B cell (primary cell): Measurements from ENCODE around the gene STIMATE. TPM values are rescaled to one million over a fixed set of nuclear protein-coding genes. Genes with fewer than 3 reads are reported as not detected.

Source experiments
- ATAC-seq: fragments of 200-7000 bp; cut with Tn5 transposase; one replicate; pipeline ENCODE4 v1.10.0; 2021; ENCODE audit warnings: low read depth, mild to moderate bottlenecking, moderate number of reproducible peaks, moderate library complexity
- CTCF ChIA-PET: fragments of 350-600 bp; sonication (Branson Sonifier 250); formaldehyde crosslinking; loops from one replicate; lab custom pipeline; 2021; ENCODE audit warnings: antibody characterized with exemption, inconsistent platforms; lab: Charles Lee
- POLR2A ChIA-PET: fragments of 350-600 bp; sonication (Branson Sonifier 250); formaldehyde crosslinking; loops from one replicate; lab custom pipeline; 2021; ENCODE audit warnings: antibody characterized with exemption; lab: Charles Lee
- DNase-seq: peaks from one replicate; pipeline ENCODE4 v3.0.0; 2013
- H2AFZ ChIP-seq: 2 replicates; pipeline ENCODE4 v1.6.1; 2012; ENCODE audit warnings: mild to moderate bottlenecking, low read depth, low read length; ENCODE audit not compliant: insufficient read depth, poor library complexity, severe bottlenecking
- H3K27ac ChIP-seq, 2 donors: 1 replicate in 1 of 2; 2 replicates in 1 of 2; pipeline ENCODE4 v1.5.1; 2012 to 2013; ENCODE audit warnings: low read length in 2 of 2, mild to moderate bottlenecking in 2 of 2, moderate library complexity in 1 of 2
- H3K27me3 ChIP-seq, 4 experiments: fragments of 200-600 bp in 1 of 4; sonication (generic) in 1 of 4; replicated peaks in 1 of 4; 1 replicate in 2 of 4; 2 replicates in 2 of 4; pipeline versions ENCODE4 v1.6.1 to v1.7.0; 2013 to 2016; ENCODE audit warnings: low read length in 3 of 4, mild to moderate bottlenecking in 2 of 4, mixed read lengths in 1 of 4, moderate library complexity in 1 of 4; ENCODE audit not compliant: insufficient read depth in 4 of 4, control insufficient read depth in 3 of 4; ENCODE audit errors: control extremely low read depth in 1 of 4
- H3K36me3 ChIP-seq, 2 experiments: replicated peaks in 1 of 2; 1 replicate in 1 of 2; 2 replicates in 1 of 2; pipeline versions ENCODE4 v1.6.1 to v1.7.1; 2013; ENCODE audit warnings: low read length in 1 of 2; ENCODE audit not compliant: insufficient read depth in 2 of 2, control insufficient read depth in 1 of 2; ENCODE audit errors: control extremely low read depth in 1 of 2, extremely low read depth in 1 of 2
- H3K4me1 ChIP-seq, 2 donors: fragments of 200-600 bp in 1 of 2; sonication (generic) in 1 of 2; 1 replicate in 1 of 2; 2 replicates in 1 of 2; pipeline versions ENCODE4 v1.5.1 to v1.6.1; 2013 to 2017; ENCODE audit warnings: low read length in 2 of 2; ENCODE audit not compliant: control insufficient read depth in 2 of 2, insufficient read depth in 2 of 2
- H3K4me2 ChIP-seq: replicated peaks from 2 replicates; pipeline ENCODE3; 2012; ENCODE audit warnings: mild to moderate bottlenecking, low read depth, low read length; ENCODE audit not compliant: poor library complexity, severe bottlenecking
- H3K4me3 ChIP-seq, 5 experiments: fragments of 200-600 bp in 1 of 5; sonication (generic) in 1 of 5; 1 replicate in 3 of 5; 2 replicates in 2 of 5; pipeline versions ENCODE4 v1.5.1 to v1.7.0; 2011 to 2016; ENCODE audit warnings: low read length in 4 of 5, mild to moderate bottlenecking in 4 of 5, low read depth in 2 of 5, control low read depth in 1 of 5, moderate library complexity in 1 of 5; ENCODE audit not compliant: insufficient read depth in 1 of 5; ENCODE audit errors: control extremely low read depth in 1 of 5, extremely low read depth in 1 of 5
- H3K79me2 ChIP-seq: fragments of 200-600 bp; sonication (generic); one replicate; pipeline ENCODE4 v1.6.0; 2016; ENCODE audit warnings: low read length; ENCODE audit not compliant: control insufficient read depth, insufficient read depth
- H3K9ac ChIP-seq: fragments of 200-600 bp; sonication (generic); 2 replicates; pipeline ENCODE4 v1.6.1; 2017; ENCODE audit warnings: mild to moderate bottlenecking, low read length, moderate library complexity
- H3K9me3 ChIP-seq, 3 donors: one replicate each; pipeline versions ENCODE4 v1.6.1 to v1.7.1; 2013; ENCODE audit warnings: low read length in 2 of 3; ENCODE audit not compliant: control insufficient read depth in 2 of 3, insufficient read depth in 1 of 3; ENCODE audit errors: control extremely low read depth in 1 of 3
- H4K20me1 ChIP-seq: 2 replicates; pipeline ENCODE4 v1.6.0; 2012; ENCODE audit warnings: mild to moderate bottlenecking, low read length; ENCODE audit not compliant: insufficient read depth, control insufficient read depth, poor library complexity, severe bottlenecking
- H3K27ac Mint-ChIP-seq: one replicate; pipeline ENCODE4 v1.8.0; 2021; ENCODE audit warnings: mixed read lengths
- H3K27me3 Mint-ChIP-seq: one replicate; pipeline ENCODE4 v1.8.0; 2021; ENCODE audit warnings: mixed read lengths
- H3K4me1 Mint-ChIP-seq: one replicate; pipeline ENCODE4 v1.8.0; 2021; ENCODE audit warnings: mixed read lengths
- H3K4me3 Mint-ChIP-seq: one replicate; pipeline ENCODE4 v1.8.0; 2021; ENCODE audit warnings: mixed read lengths
- H3K9me3 Mint-ChIP-seq: one replicate; pipeline ENCODE4 v1.8.0; 2022; ENCODE audit warnings: mixed read lengths; ENCODE audit not compliant: insufficient read depth
- CTCF ChIP-seq: fragments of 200-600 bp; IDR thresholded peaks from one replicate; pipeline ENCODE4 v1.8.0; 2022; ENCODE audit warnings: antibody characterized with exemption, mild to moderate bottlenecking
- EZH2 ChIP-seq: IDR thresholded peaks from 2 replicates; pipeline ENCODE4 v1.6.1; 2012; ENCODE audit warnings: borderline replicate concordance, low read depth, mild to moderate bottlenecking, moderate library complexity, low read length; ENCODE audit not compliant: insufficient read depth, poor library complexity, severe bottlenecking
- WGBS: methylation state at CpG from one replicate; pipeline ENCODE4 v1.1.5; 2013; ENCODE audit warnings: missing lambda C conversion rate; ENCODE audit not compliant: insufficient coverage; 5-methylcytosine and 5-hydroxymethylcytosine counted together
- intact Hi-C: fragments of 100-400 bp; cut with micrococcal nuclease; formaldehyde crosslinking; loops from one replicate; pipeline ENCODE4 v1.10.0; 2022
- polyA plus RNA-seq: library from polyadenylated mRNA; depleted of rRNA; stranded (reverse); fragments of >200 nt; gene quantifications from 2 replicates; pipeline ENCODE4 v1.2.3, GENCODE V29; 2012
- total RNA-seq, 2 donors: library from RNA; stranded (reverse); fragments of 120-200 nt in 1 of 2; gene quantifications; 1 replicate in 1 of 2; 2 replicates in 1 of 2; pipeline versions ENCODE4 v1.2.3 to v1.2.4, GENCODE V29; 2013 to 2022

The STIMATE gene
- total and polyA plus RNA-seq, 2 donors (not counting 1 experiment from before 2014, with no cell fraction given) = 24.6 to 38.4 TPM

- H3K4me1 Mint-ChIP-seq = peaks cover 56% of the 10 kb centered on the region
Observed at GRCh38 chr3:52896613-52897012, 735 bp downstream of the STIMATE start.

More at GRCh38 chr3:52896613-52897012, 735 bp downstream of the STIMATE start:
- no peaks in the 10 kb centered on the region for H3K27me3 Mint-ChIP-seq
- ChIA-PET CTCF (no interaction called here), POLR2A (interaction anchor here (0.6 to 1.3 kb wide), 3 partner anchors 66 to 149 kb away, joined by 5 to 6 read pairs (median 5); partner anchors contain the start of gene SFMBT1)
- peaks cover 54% of the 10 kb centered on the region for H3K79me2 ChIP-seq
- peak overlapping the region; percentile 78 for H3K27ac Mint-ChIP-seq
- no peaks in the 10 kb centered on the region for H3K9me3 ChIP-seq
- H3K27ac ChIP-seq = peak overlapping the region in 1 of 2 donors; percentile 52
- H3K4me2 ChIP-seq = peak overlapping the region; percentile 84
- peak overlapping the region; percentile 93 for H3K4me3 Mint-ChIP-seq
- no peaks in the 10 kb centered on the region for H3K36me3 ChIP-seq
- H3K4me3 ChIP-seq = peak overlapping the region; percentile 69 to 84 (median 78)
- peaks cover 24 to 35% of the 10 kb centered on the region in 2 donors for H3K4me1 ChIP-seq
- no peaks in the 10 kb centered on the region for H3K9me3 Mint-ChIP-seq
- no peaks in the 10 kb centered on the region for H3K27me3 ChIP-seq
- peaks cover 7% of the 10 kb centered on the region for H4K20me1 ChIP-seq
- 11% methylated on average over 9 of the region's 9 CpGs for WGBS
- H3K9ac ChIP-seq = peak overlapping the region; percentile 69
- TF ChIP-seq EZH2 (no peak), CTCF (no peak)
- DNase-seq (peak; percentile 28), ATAC-seq (no peak)
- H2AFZ ChIP-seq = peak overlapping the region; percentile 65
- intact Hi-C loops = loop anchor here (1.0 to 10.0 kb wide), 8 partner anchors 36 to 1224 kb away; partner anchors contain the start of genes NEK4, SFMBT1, TEX264 and TKT
